Measurements from ENCODE around the gene MYL12B. TPM values are rescaled to one million over a fixed set of nuclear protein-coding genes. Genes with fewer than 3 reads are reported as not detected.

MYL12B gene
- total and polyA plus RNA-seq, 7 experiments from 2014 or later, result 140 to 982 (median 178) TPM

DNA sequence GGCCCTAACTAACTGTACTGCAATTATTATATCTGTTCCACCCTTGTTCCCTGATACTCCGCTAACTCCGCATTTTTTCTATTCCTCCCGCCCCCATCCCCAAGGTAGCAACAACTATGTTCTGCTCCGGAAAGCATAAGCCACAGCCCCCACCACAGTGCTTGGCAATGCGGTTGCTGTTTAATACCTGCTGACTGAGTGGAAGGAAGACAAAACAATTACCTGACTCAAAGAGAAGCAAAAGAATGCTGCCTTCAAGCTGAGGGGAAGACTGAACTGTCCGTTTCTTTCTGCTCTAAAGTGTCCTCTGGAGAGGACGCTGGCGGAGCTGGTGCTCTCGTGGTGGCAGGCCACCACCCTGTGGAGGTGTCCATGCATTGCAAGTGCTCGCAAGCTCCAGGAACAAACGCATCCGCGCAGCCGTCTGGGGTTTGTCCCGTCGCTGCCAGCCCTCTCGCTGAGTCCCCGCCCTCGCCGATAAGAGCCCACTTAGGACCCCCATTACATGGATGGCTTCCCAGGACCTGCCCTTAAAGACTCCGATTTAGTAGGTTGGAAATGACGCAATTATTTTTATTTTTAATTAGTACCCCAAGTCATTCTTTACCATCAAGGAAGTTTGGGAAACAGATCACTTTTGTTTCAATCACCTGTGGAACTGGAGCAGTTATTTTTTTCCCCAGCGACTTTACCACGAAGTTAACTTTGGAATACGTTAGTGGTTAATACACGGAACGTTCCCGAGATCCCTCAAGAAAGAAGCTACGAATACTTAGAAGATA lies 15.9 kb upstream of the MYL12B start:
- intact Hi-C loops (cut with micrococcal nuclease), result loop anchor here (1.0 to 10.0 kb wide), 16 partner anchors 51 to 909 kb away; partner anchors contain the start of genes LPIN2 (in 1 of the 2), METTL4 (in 1 of the 2), NDC80 (in 1 of the 2) and SMCHD1 (in 1 of the 2)
- Histone ChIP-seq H3K4me3 (ENCODE audit: low read length) (peak overlapping the region; percentile 97), H3K27ac (ENCODE audit: low read depth, low read length) (peak overlapping the region; percentile 80), H3K9me3 (ENCODE audit: control insufficient read depth in 2 of 3, low read length in 3 of 3) (no peaks in the 10 kb centered on the region), H3K27me3 (ENCODE audit: control insufficient read depth in 2 of 2, insufficient read depth in 2 of 2, low read length in 2 of 2) (no peaks in the 10 kb centered on the region), H3K36me3 (ENCODE audit: control insufficient read depth in 2 of 3, insufficient read depth in 3 of 3, low read length in 3 of 3) (peaks cover 0 to 9% (median 0%) of the 10 kb centered on the region in 3 experiments), H3K4me1 (ENCODE audit: control insufficient read depth in 2 of 2, insufficient read depth in 2 of 2, low read length in 2 of 2) (peaks cover 12 to 18% of the 10 kb centered on the region in 2 donors)
- H3K27ac Mint-ChIP-seq, result peak overlapping the region; percentile 77 to 99 (median 97)
- H3K4me3 Mint-ChIP-seq, result peak overlapping the region; percentile 87 to 99 (median 97)
- H3K27me3 Mint-ChIP-seq, result peaks cover 0 to 2% (median 0%) of the 10 kb centered on the region in 5 donors
- ATAC-seq, result peak; percentile 78
- POLR2A ChIA-PET, result interaction anchor here (0.9 to 8.8 kb wide), 28 partner anchors 10 to 357 kb away, joined by 3 to 229 read pairs (median 8); partner anchors contain the start of genes MYL12B and TGIF1
- peaks cover 19 to 34% (median 32%) of the 10 kb centered on the region in 7 donors for H3K4me1 Mint-ChIP-seq
- peak; percentile 56 to 79 (median 72) for DNase-seq
- CTCF ChIA-PET, result interaction anchor here (0.5 to 3.1 kb wide), 21 partner anchors 9 to 420 kb away, joined by 3 to 31 read pairs (median 4); no protein-coding TSS in a partner anchor
- peaks cover 18 to 39% (median 28%) of the 10 kb centered on the region in 5 donors for H3K36me3 Mint-ChIP-seq
- peaks cover 0 to 14% (median 6%) of the 10 kb centered on the region in 11 donors for H3K9me3 Mint-ChIP-seq

DNA sequence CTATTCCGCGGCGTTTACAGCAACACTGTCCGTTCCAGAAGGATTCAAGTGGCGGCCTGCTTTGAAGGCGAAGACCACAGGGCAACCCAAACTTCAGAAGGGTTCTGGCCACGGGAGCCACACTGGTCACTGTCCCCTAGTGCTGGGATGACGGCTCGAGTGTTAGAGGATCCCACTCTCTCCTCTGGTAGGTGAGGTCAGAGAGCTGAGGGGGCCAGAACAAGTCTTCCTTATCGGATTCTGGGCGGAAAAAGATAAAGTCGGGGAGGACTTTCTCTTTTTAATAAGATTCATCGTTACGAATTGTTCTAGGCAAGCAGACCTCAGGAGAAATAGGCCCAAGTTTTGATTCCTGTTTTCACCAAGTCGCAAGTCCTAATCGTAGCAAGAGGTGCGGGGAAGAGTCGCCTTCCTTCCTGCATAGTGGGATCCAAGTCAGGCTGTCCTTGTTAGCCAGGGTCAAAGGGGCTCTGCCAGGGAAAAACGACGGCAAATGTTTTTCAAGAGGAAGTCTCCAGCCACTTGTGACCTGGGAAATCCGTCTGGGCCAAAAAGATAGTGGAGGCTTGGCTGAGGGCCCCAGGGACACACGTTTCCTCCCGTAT lies 15.2 kb upstream of the MYL12B start:
- Mint-ChIP-seq H3K27me3 (peaks cover 0 to 2% (median 0%) of the 10 kb centered on the region in 5 donors), H3K9me3 (peaks cover 0 to 11% (median 6%) of the 10 kb centered on the region in 11 donors), H3K27ac (peak overlapping the region; percentile 77 to 99 (median 97)), H3K4me3 (peak overlapping the region; percentile 87 to 99 (median 97)), H3K36me3 (peaks cover 15 to 37% (median 24%) of the 10 kb centered on the region in 5 donors), H3K4me1 (peaks cover 23 to 41% (median 38%) of the 10 kb centered on the region in 7 donors)
- peaks cover 19 to 22% of the 10 kb centered on the region in 2 donors for H3K4me1 ChIP-seq (ENCODE audit: control insufficient read depth in 2 of 2, insufficient read depth in 2 of 2, low read length in 2 of 2)
- peak; percentile 3 for ATAC-seq
- no peaks in the 10 kb centered on the region for H3K27me3 ChIP-seq (ENCODE audit: control insufficient read depth in 2 of 2, insufficient read depth in 2 of 2, low read length in 2 of 2)
- peak overlapping the region; percentile 97 for H3K4me3 ChIP-seq (ENCODE audit: low read length)
- DNase-seq, result peak in 3 of 9 donors; percentile 12 to 45 (median 21)
- no peaks in the 10 kb centered on the region for H3K9me3 ChIP-seq (ENCODE audit: control insufficient read depth in 2 of 3, low read length in 3 of 3)
- POLR2A ChIA-PET, result interaction anchor here (0.7 to 8.8 kb wide), 41 partner anchors 10 to 590 kb away, joined by 3 to 229 read pairs (median 6); partner anchors contain the start of genes MYL12B and TGIF1
- CTCF ChIA-PET, result interaction anchor here (0.5 to 3.1 kb wide), 22 partner anchors 10 to 419 kb away, joined by 3 to 31 read pairs (median 4); no protein-coding TSS in a partner anchor
- peaks cover 0 to 9% (median 0%) of the 10 kb centered on the region in 3 experiments for H3K36me3 ChIP-seq (ENCODE audit: control insufficient read depth in 2 of 3, insufficient read depth in 3 of 3, low read length in 3 of 3)
- intact Hi-C loops (cut with micrococcal nuclease), result loop anchor here (1.0 to 10.0 kb wide), 25 partner anchors 15 to 909 kb away; partner anchors contain the start of genes LPIN2 (in 2 of the 2), METTL4 (in 2 of the 2), NDC80 (in 2 of the 2) and SMCHD1 (in 2 of the 2)
- H3K27ac ChIP-seq (ENCODE audit: low read depth, low read length), result peak overlapping the region; percentile 80

GRCh38 chr18:3247240-3248061 lies 14.5 kb upstream of the MYL12B start, which contains the start of gene MYL12A:
Gene MYL12A (plus strand): TSS chr18:3247801. CDS start chr18:3253248, 5,447 bp downstream.
- H3K4me1 ChIP-seq (ENCODE audit: control insufficient read depth in 2 of 2, insufficient read depth in 2 of 2, low read length in 2 of 2), result peaks cover 26 to 28% of the 10 kb centered on the region in 2 donors
- Mint-ChIP-seq H3K9me3 (peaks cover 0 to 4% (median 0%) of the 10 kb centered on the region in 11 donors), H3K27ac (peak within 1 kb of the TSS; percentile 77 to 99 (median 97)), H3K4me3 (peak within 1 kb of the TSS; percentile 87 to 99 (median 97)), H3K27me3 (peaks cover 0 to 2% (median 0%) of the 10 kb centered on the region in 5 donors), H3K36me3 (peaks cover 11 to 32% (median 17%) of the 10 kb centered on the region in 5 donors), H3K4me1 (peaks cover 28 to 48% (median 44%) of the 10 kb centered on the region in 7 donors)
- peaks cover 0 to 9% (median 0%) of the 10 kb centered on the region in 3 experiments for H3K36me3 ChIP-seq (ENCODE audit: control insufficient read depth in 2 of 3, insufficient read depth in 3 of 3, low read length in 3 of 3)
- intact Hi-C loops (cut with micrococcal nuclease), result loop anchor here (1.0 to 10.0 kb wide), 19 partner anchors 14 to 910 kb away; partner anchors contain the start of genes METTL4 (in 2 of the 2), NDC80 (in 2 of the 2), SMCHD1 (in 2 of the 2) and LPIN2 (in 1 of the 2)
- peak; percentile 74 to 98 (median 83) for DNase-seq
- peak within 1 kb of the TSS; percentile 80 for H3K27ac ChIP-seq (ENCODE audit: low read depth, low read length)
- peak; percentile 76 for ATAC-seq
- no peaks in the 10 kb centered on the region for H3K9me3 ChIP-seq (ENCODE audit: control insufficient read depth in 2 of 3, low read length in 3 of 3)
- peak within 1 kb of the TSS; percentile 97 for H3K4me3 ChIP-seq (ENCODE audit: low read length)
- ChIA-PET POLR2A (interaction anchor here (0.6 to 8.8 kb wide), 40 partner anchors 9 to 591 kb away, joined by 3 to 229 read pairs (median 6); partner anchors contain the start of genes MYL12B and TGIF1), CTCF (interaction anchor here (0.5 to 3.1 kb wide), 12 partner anchors 14 to 419 kb away, joined by 3 to 31 read pairs (median 4); partner anchors contain the start of gene MYL12B)
- H3K27me3 ChIP-seq (ENCODE audit: control insufficient read depth in 2 of 2, insufficient read depth in 2 of 2, low read length in 2 of 2), result no peaks in the 10 kb centered on the region

DNA sequence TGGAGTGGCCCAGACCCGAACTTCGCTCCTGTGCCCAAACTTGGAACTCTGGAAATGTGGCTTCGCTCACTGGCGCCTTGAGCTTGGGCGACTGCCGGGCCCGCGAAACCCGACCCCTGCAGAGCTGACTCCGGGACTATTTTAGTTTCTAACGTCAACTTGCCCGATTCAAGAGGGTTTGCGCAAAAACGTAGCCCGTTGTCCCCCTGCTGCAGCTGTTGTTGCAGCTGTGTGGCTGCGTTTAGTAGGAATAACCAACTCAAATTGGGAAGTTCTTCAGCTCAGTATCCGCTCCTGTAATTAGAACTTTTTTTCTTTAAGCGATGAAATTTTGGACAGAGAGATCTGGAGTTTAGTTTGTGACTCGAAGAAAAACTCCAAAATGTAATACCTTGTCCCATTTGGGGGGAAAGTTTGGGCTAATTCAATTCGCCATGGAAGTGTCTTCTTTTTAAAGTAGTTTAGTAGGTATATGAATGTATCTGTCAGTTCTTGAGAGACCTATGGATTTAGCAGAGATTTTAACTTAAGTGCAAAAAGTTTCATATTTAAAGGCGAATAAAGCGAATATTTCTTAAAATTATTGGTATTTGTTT lies 13.8 kb upstream of the MYL12B start:
- H3K4me1 Mint-ChIP-seq, result peaks cover 35 to 55% (median 52%) of the 10 kb centered on the region in 7 donors

More for the DNA sequence above, 13.8 kb upstream of the MYL12B start:
- peak overlapping the region; percentile 80 for H3K27ac ChIP-seq (ENCODE audit: low read depth, low read length)
- intact Hi-C loops (cut with micrococcal nuclease), result loop anchor here (1.0 to 10.0 kb wide), 6 partner anchors 13 to 911 kb away; partner anchors contain the start of genes METTL4 (in 1 of the 2) and NDC80 (in 1 of the 2)
- H3K4me1 ChIP-seq (ENCODE audit: control insufficient read depth in 2 of 2, insufficient read depth in 2 of 2, low read length in 2 of 2), result peaks cover 33 to 35% of the 10 kb centered on the region in 2 donors
- H3K4me3 ChIP-seq (ENCODE audit: low read length), result peak overlapping the region; percentile 97
- peak overlapping the region; percentile 87 to 99 (median 97) for H3K4me3 Mint-ChIP-seq
- ChIA-PET POLR2A (interaction anchor here (0.6 to 8.8 kb wide), 32 partner anchors 8 to 592 kb away, joined by 3 to 229 read pairs (median 7); partner anchors contain the start of genes MYL12B and TGIF1), CTCF (interaction anchor here (0.7 to 3.1 kb wide), 9 partner anchors 13 to 315 kb away, joined by 3 to 17 read pairs (median 4); partner anchors contain the start of gene MYL12B)
- peaks cover 0 to 10% (median 0%) of the 10 kb centered on the region in 3 experiments for H3K36me3 ChIP-seq (ENCODE audit: control insufficient read depth in 2 of 3, insufficient read depth in 3 of 3, low read length in 3 of 3)
- peaks cover 0 to 1% (median 0%) of the 10 kb centered on the region in 11 donors for H3K9me3 Mint-ChIP-seq
- H3K27me3 Mint-ChIP-seq, result peaks cover 0 to 2% (median 0%) of the 10 kb centered on the region in 5 donors
- peak overlapping the region; percentile 77 to 99 (median 97) for H3K27ac Mint-ChIP-seq
- H3K27me3 ChIP-seq (ENCODE audit: control insufficient read depth in 2 of 2, insufficient read depth in 2 of 2, low read length in 2 of 2), result no peaks in the 10 kb centered on the region
- DNase-seq (peak in 1 of 9 donors; percentile 27), ATAC-seq (no peak)
- peaks cover 11 to 33% (median 19%) of the 10 kb centered on the region in 5 donors for H3K36me3 Mint-ChIP-seq
- no peaks in the 10 kb centered on the region for H3K9me3 ChIP-seq (ENCODE audit: control insufficient read depth in 2 of 3, low read length in 3 of 3)

Data from naive thymus-derived CD4-positive, alpha-beta T cell (primary cell).